Renal pelvis (tissue), 4 donors: ENCODE results near the gene TTLL13. TPM values are rescaled to one million over a fixed set of nuclear protein-coding genes. Genes with fewer than 3 reads are reported as not detected.
"Not testable (repeated sequence)": the region's sequence is repeated elsewhere in the genome, so short reads cannot be mapped to it uniquely, and the experiment has no call there.

Experiments used
- DNase-seq: peaks from one replicate; pipeline ENCODE4 v3.0.0-alpha.2; 2013
- polyA plus RNA-seq, 3 donors: library from polyadenylated mRNA; unstranded; fragments of 120-200 nt; gene quantifications; one replicate each; pipeline ENCODE4 v1.2.1, GENCODE V29; 2013; ENCODE audit not compliant: insufficient read length in 3 of 3

TTLL13 gene
- polyA plus RNA-seq, 3 donors = 0.07 TPM; not detected in 2

DNA sequence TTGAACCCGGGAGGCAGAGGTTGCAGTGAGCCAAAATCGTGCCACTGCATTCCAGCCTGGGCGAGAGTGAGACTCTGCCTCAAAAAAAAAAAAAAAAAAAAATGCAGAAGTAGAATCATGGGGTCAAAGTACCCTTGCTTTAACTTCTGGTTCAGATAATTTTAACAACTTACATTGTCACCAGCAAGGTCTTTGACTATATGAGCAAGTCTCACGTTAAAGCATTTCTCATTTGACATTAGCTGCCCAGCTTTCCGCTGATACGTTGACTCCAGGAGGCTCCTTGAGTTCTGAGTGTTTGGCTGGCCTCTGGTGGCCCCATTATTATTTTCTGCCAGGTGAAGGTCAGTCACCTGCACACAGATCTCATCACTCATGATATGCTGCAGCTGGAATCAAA lies 32.3 kb downstream of the TTLL13 start:
- DNase-seq = not testable (repeated sequence)

DNA sequence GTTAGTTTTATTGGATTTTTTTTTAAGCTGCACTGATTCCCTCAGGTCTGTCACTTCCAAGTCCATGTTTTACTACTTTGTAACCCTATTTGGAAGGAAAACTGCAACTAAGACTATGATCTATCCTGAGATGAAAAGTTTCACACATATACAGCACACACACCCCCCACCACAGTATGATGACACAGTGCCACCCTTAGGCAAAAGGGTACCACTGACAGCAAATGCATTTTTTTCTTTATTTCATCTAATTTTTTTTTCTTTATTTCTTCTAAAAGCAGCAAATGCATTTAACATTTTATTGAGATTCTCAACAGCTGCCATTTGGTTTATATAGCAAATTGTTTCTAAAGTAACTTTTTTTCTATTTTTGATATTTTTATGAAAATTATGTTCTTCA lies 37.3 kb downstream of the TTLL13 start:
- no peak for DNase-seq

GRCh38 chr15:90287101-90287500 lies 37.7 kb downstream of the TTLL13 start:
- no peak for DNase-seq

- DNase-seq = no peak
Observed at GRCh38 chr15:90287946-90288345, 38.6 kb downstream of the TTLL13 start.

- DNase-seq = no peak
Observed at GRCh38 chr15:90291679-90292356, 42.5 kb downstream of the TTLL13 start.

DNA sequence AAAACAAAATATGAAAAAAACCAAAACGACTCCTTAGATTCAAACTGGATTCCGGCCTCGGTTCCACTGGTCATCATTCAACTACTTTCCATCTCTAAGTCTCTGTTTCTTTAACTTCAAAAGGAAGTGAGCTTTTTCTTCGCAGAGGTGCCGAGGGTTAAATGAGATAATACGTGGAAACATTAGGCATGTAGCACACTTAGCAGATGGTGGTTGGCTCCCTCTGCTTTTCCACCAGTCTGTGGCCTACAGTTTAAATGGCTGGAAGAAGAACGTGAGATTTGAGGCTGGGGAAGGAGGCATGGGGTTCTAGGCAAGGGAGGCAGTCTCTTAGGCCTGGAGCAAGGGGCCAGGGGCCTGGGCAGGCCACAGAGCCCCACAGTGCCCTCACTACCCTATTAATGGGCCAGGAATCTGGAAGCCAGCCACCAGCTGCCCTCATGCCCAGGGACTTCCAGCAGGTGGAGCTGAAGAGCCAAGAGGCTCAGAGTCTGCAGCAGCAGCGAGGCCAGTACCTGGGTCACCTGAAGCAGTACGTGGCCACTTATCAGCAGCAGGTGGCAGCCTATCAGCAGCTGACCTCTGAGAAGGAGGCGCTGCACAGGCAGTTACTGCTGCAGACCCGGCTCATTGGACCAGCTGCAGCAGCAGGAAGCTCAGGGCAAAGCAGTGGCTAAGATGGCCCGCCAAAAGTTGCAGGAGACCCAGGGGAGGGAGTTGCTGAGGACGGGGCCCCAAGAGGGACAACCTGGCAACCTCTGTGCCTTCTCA lies 43.9 kb downstream of the TTLL13 start:
- DNase-seq = peak; percentile 58

DNA sequence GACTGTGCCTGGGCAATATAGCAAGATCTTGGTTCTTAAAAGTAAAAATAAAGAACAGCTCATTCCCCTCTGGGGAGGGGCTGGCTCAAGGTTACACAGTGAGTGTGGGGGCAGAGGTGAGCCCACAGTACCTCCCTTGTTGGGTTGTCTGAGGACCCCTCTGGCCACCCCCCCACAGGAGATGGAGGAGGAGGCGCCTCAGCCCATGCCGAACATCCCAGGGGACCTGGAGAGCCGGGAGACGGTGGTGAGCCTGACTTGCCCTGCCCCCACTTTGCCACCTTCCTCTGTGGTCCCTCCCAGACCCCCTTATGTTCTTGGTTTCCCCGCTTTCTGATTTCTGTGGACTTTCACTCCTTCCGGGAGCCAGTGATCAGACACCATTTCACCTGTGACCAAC lies 44.8 kb downstream of the TTLL13 start:
- no peak for DNase-seq

- no peak for DNase-seq
Observed at GRCh38 chr15:90294601-90295269, 45.4 kb downstream of the TTLL13 start.

GRCh38 chr15:90295270-90295648 lies 45.9 kb downstream of the TTLL13 start:
- no peak for DNase-seq

DNA sequence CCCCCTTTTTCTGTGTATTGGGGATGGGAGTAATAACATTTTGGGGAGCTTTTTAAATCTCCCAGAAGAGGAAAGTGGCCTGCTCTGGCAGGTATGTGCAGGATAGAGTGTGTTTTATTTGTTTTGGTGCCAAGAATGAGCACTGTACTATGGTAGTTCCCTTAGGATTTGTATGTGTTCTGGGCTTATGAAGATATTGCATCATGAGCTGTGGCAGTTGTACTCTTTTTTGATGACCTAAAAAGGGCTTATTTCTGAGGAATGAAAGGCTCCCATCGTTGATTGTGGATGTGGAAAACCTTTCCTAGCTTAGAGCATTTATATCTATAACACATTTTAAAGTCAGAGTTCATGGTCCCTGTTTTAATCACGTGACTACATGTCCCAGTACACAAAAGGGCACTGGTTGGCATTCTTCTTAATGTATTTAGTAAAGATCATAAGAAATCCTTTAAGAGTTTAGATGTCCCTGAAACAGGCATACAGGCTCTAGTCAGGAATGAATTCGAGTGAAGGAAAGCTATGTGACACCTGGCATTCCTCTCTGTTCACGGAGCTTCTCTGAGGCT lies 47.0 kb downstream of the TTLL13 start:
- DNase-seq = not testable (repeated sequence)

- no peak for DNase-seq
Observed at GRCh38 chr15:90297021-90297420, 47.7 kb downstream of the TTLL13 start.

DNA sequence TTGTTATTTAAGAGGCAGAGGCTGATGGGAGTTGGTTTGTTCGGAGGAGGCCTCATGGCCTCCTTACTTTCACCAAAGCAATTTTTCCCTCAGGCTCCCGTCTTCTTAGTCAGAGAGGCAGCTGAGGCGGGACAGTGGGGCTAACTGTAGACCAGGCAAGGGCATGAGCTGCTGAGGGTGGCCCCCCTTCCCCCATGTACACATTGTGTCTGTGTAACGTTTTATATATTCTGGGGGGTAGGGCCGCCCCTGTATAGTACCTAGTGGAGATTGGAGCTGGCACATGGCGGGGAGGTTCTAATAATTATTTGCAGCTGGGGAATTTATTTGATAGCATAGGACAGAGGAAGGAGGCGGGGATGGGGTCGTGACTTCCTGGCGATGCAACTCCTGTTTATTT lies 51.2 kb downstream of the TTLL13 start:
- DNase-seq = no peak

DNA sequence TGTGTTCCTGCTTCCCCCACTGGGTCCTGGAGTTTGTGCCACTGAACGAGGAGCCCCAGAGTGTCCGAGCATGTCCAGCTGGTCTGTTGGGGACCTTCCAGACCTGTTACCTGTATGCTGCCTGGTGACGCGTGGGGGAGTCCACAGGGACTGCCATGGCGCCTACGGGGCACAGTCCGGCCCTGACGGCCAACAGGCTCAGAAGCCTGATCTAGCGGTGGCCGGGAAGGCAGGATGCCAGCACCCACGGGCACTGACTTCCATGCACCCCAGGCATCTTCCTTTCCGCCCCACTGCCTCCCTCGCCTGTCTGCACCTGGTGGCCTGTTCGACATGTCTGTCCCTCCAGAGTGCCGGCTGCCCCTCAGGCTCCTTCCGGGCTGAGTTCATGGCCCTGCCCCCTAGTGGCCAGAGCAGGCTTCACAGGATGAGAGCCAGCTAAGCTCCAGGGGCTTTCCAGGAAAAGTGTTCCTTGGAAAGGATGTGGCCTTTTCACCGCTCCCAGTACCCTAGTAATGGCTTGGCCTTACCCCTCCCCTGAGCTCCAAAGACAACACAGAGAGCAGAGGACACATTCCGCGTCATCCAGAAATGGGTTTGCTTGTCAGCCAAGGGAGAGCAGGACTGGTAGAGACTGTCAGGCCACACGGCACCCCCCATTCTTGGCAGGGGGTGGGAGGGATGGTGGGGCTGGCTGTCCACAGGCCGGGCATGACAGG lies 51.8 kb downstream of the TTLL13 start:
- peak; percentile 30 for DNase-seq

GRCh38 chr15:90301707-90302300 lies 52.4 kb downstream of the TTLL13 start:
- no peak for DNase-seq

DNA sequence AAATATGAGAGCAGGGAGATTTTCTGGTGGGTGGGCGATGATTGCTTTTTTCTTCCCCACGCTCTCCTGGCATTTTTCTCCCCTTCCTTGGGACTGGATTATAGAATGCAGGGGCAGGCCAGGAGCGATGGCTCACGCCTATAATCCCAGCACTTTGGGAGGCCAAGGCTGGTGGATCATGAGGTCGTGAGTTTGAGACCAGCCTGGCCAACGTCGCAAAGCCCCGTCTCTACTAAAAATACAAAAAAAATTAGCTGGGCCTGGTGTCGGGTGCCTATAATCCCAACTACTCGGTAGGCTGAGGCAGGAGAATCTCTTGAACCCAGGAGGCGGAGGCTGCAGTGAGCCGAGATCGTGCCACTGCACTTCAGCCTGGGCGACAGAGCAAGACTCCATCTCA lies 56.0 kb downstream of the TTLL13 start:
- DNase-seq = not testable (repeated sequence)

- no peak for DNase-seq
Observed at GRCh38 chr15:90305932-90306331, 56.6 kb downstream of the TTLL13 start.

DNA sequence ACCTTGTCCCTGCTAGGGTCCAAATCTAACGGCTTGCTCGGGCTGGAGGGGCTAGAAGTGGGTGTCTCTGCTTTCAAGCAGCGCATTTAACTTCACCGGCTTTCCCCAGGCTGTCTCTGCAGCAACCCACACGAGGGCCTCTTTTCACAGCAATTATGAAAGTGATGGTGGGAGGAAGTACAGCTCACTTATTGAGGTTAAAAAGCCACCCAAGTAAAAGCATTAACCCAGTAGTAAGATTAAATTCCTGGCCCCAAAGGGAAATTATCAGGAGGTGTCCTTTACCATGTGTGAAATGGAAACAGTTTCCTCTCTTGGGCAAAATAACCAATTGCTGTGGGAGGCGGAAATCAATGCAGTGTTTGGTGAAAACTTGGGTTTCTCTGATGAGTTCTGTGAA lies 57.2 kb downstream of the TTLL13 start:
- no peak for DNase-seq

- no peak for DNase-seq
Observed at GRCh38 chr15:90307661-90308060, 58.3 kb downstream of the TTLL13 start.

DNA sequence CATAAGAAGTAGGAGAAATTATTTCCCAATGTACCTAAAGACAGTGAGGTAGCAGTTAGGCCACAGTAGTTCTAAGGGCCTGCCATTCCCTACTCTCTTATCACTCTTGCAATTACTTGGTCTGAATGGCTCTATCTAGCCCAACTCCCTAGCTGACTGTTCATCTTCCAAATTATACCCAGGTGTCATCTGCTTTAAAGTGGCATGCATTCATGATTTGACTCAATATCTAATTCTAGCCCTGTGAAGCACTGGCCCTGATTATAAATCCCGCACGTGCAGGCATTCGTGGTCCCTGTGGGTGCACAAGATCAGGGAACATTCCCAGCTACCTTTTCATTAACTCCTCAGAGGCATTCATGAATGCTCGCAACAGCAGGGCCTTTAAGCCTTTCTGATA lies 59.7 kb downstream of the TTLL13 start:
- DNase-seq = no peak
